TTC549 (cell line): ENCODE results near the gene TOMM40.
"Not testable (repeated sequence)": the region's sequence is repeated elsewhere in the genome, so short reads cannot be mapped to it uniquely, and the experiment has no call there.

Experiments used
- FAIRE-seq: peaks from 2 replicates; lab custom pipeline; 2012; peaks lifted over from hg19 to GRCh38; lab: Jason Lieb, UNC

Gene TOMM40

GRCh38 chr19:44872661-44873060, 18.4 kb upstream of the TOMM40 start:
- FAIRE-seq: peak; percentile 26

- no peak for FAIRE-seq
Observed at GRCh38 chr19:44874317-44874716, 16.7 kb upstream of the TOMM40 start.

GRCh38 chr19:44875666-44876451, 15.2 kb upstream of the TOMM40 start:
- no peak for FAIRE-seq

GRCh38 chr19:44876930-44877535, 14.0 kb upstream of the TOMM40 start:
- no peak for FAIRE-seq

GRCh38 chr19:44878120-44878865, 12.8 kb upstream of the TOMM40 start:
- FAIRE-seq: no peak

- FAIRE-seq: no peak
Observed at GRCh38 chr19:44879309-44880065, 11.6 kb upstream of the TOMM40 start.

- FAIRE-seq: no peak
Observed at GRCh38 chr19:44882063-44882462, 9.0 kb upstream of the TOMM40 start.

- FAIRE-seq: not testable (repeated sequence)
Observed at GRCh38 chr19:44882619-44883397, 8.2 kb upstream of the TOMM40 start.

- FAIRE-seq: no peak
Observed at GRCh38 chr19:44883922-44884321, 7.1 kb upstream of the TOMM40 start.

GRCh38 chr19:44884566-44884965, 6.5 kb upstream of the TOMM40 start:
- no peak for FAIRE-seq

- FAIRE-seq: no peak
Observed at GRCh38 chr19:44886141-44886540, 4.9 kb upstream of the TOMM40 start.

GRCh38 chr19:44887648-44888047, 3.4 kb upstream of the TOMM40 start:
- no peak for FAIRE-seq

- FAIRE-seq: not testable (repeated sequence)
Observed at GRCh38 chr19:44888335-44888734, 2.7 kb upstream of the TOMM40 start.

GRCh38 chr19:44889830-44890365, 1.2 kb upstream of the TOMM40 start:
- FAIRE-seq: no peak

GRCh38 chr19:44890366-44891015, 563 bp upstream of the TOMM40 start:
- FAIRE-seq: peak; percentile 97

- FAIRE-seq: no peak
Observed at GRCh38 chr19:44892932-44893331, 1.9 kb downstream of the TOMM40 start.

GRCh38 chr19:44893332-44894051, 2.4 kb downstream of the TOMM40 start:
- no peak for FAIRE-seq

- no peak for FAIRE-seq
Observed at GRCh38 chr19:44894052-44894400, 3.0 kb downstream of the TOMM40 start.

- no peak for FAIRE-seq
Observed at GRCh38 chr19:44894946-44895345, 3.9 kb downstream of the TOMM40 start.

- no peak for FAIRE-seq
Observed at GRCh38 chr19:44897835-44898234, 6.8 kb downstream of the TOMM40 start.
